GM12873 (cell line): ENCODE data around the gene ABCC9.

Experiments used
- CTCF ChIP-seq: IDR thresholded peaks from 2 replicates; pipeline ENCODE4 v1.5.1; 2012; ENCODE audit warnings: low read depth, mild to moderate bottlenecking, moderate library complexity, low read length, control low read depth; ENCODE audit not compliant: insufficient read depth; ENCODE audit errors: missing control alignments

ABCC9 gene

DNA sequence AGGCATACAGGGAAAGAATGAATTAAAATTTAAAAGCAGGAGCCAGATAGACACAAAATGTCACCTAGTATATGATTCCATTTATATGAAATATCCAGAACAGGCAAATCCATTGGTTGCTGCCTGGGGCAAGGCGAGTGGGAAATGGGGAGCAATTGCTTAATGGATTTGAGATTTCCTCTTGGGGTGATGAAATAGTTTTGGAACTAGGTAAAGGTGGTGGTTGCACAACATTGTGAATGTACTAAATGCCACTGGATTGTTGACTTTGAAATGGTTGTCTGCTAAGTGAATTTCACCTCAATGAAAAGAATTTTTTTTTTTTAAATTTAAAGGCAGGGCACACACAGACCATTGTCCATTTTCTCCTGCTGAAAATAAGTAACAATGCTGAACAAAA lies 61.9 kb downstream of the ABCC9 start:
- TF ChIP-seq CTCF = no peak

- no peak for TF ChIP-seq CTCF
Measured at GRCh38 chr12:21877293-21877982, 63.8 kb downstream of the ABCC9 start.

- no peak for TF ChIP-seq CTCF
Measured at GRCh38 chr12:21865846-21866245, 75.4 kb downstream of the ABCC9 start.

DNA sequence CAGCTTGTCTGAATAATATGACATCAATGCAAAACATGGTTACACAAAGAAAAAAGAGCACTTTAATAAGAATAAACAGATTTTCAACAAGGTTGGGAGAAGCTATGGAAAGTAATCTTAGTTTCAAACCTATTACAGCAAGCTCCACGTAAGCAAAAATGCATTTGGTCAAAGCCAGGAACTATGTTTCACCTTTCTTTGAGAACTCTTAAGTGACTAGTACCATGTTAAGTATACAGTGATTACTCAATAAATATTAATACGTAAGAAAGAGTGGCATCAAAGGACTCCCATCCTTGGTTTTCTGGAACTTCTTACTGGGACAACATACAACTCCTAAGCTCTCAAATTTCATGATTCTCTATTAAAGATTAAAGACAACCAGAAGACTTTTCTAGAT lies 80.7 kb downstream of the ABCC9 start:
- no peak for TF ChIP-seq CTCF

DNA sequence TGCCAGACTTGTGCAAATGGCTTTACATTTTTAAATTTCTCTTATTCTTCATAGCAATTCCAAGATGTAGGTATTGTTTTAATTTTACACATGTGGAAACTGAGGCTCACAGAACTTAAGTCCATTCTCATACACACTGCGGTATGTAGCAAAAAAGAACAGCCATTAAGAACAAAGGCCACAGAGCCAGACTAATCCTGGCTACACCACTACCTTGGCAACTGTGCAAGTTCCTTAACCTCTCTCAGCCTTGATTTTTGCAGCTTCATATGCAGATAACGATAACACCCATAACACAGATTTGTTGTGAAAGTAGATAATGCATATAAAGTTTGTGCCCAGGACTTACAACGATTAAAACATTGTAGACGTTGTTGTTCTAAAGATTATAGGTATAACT lies 81.1 kb downstream of the ABCC9 start:
- TF ChIP-seq CTCF = no peak

GRCh38 chr12:21852251-21852650 lies 89.0 kb downstream of the ABCC9 start:
- no peak for TF ChIP-seq CTCF

DNA sequence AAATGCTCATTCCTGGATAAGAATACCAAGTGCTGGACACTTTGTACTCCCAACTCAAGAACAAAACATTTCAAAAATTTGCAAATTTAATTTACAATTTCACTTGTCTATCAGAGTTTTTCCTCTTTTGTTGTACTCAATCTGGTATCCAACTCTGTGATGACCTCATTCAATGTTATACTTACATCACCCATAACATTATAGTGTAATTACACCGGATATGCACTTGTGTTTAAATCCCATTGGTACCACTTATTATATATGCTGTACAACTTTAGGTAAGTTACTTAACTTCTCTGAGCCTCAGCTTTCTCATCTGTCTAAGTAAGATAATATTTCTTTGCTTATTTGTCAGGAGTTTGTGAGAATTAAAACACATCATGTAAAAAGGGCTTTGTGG lies 90.1 kb downstream of the ABCC9 start:
- no peak for TF ChIP-seq CTCF
